Astrocyte of the spinal cord (primary cell): ENCODE measurements around the gene ENPP1.
A peak's percentile ranks its signal among the peaks of the same experiment; 100 is the strongest.
"Not testable (repeated sequence)": the region's sequence is repeated elsewhere in the genome, so short reads cannot be mapped to it uniquely, and the experiment has no call there.

Experiments used
- DNase-seq: peaks from one replicate; pipeline ENCODE4 v3.0.0; 2011; ENCODE audit warnings: low read depth, low spot score
- H3K4me3 ChIP-seq: 2 replicates; pipeline ENCODE4 v1.5.1; 2011; ENCODE audit warnings: low read depth, mild to moderate bottlenecking, low read length, moderate library complexity
- CTCF ChIP-seq: IDR thresholded peaks from 2 replicates; pipeline ENCODE4 v1.5.1; 2012; ENCODE audit warnings: low read depth, mild to moderate bottlenecking, low read length, inconsistent platforms
- in situ Hi-C: cut with HindIII; loops from 2 replicates; pipeline ENCODE4 v1.10.0; 2017; ENCODE audit warnings: low sequenced_read_pairs

Gene ENPP1

GRCh38 chr6:131897621-131898020, 89.8 kb downstream of the ENPP1 start:
- in situ Hi-C loops, result no loop called here
- H3K4me3 ChIP-seq, result no peak overlapping the region
- no peak for DNase-seq
- TF ChIP-seq CTCF, result no peak

GRCh38 chr6:131898718-131899117, 90.9 kb downstream of the ENPP1 start:
- no peak for TF ChIP-seq CTCF
- in situ Hi-C loops, result no loop called here
- H3K4me3 ChIP-seq, result no peak overlapping the region
- DNase-seq, result no peak

- in situ Hi-C loops, result no loop called here
- TF ChIP-seq CTCF, result no peak
- DNase-seq, result no peak
- H3K4me3 ChIP-seq, result no peak overlapping the region
These were observed 92.4 kb downstream of the ENPP1 start for GRCh38 chr6:131900231-131900630.

GRCh38 chr6:131901326-131901873, 93.6 kb downstream of the ENPP1 start:
- H3K4me3 ChIP-seq, in situ Hi-C loops, DNase-seq: not testable (repeated sequence)

- DNase-seq, in situ Hi-C loops, H3K4me3 ChIP-seq: not testable (repeated sequence)
These were observed 95.9 kb downstream of the ENPP1 start for GRCh38 chr6:131903734-131904133.

- H3K4me3 ChIP-seq, DNase-seq, in situ Hi-C loops: not testable (repeated sequence)
These were observed 101.0 kb downstream of the ENPP1 start for GRCh38 chr6:131908787-131909186.

GRCh38 chr6:131909408-131910218, 101.8 kb downstream of the ENPP1 start:
- no peak overlapping the region for H3K4me3 ChIP-seq
- in situ Hi-C loops, result no loop called here
- peak; percentile 74 for DNase-seq
- TF ChIP-seq CTCF, result peak; percentile 86

- in situ Hi-C loops, result no loop called here
These were observed 102.4 kb downstream of the ENPP1 start for GRCh38 chr6:131910219-131910589.

More at GRCh38 chr6:131910219-131910589, 102.4 kb downstream of the ENPP1 start:
- no peak overlapping the region for H3K4me3 ChIP-seq
- no peak for TF ChIP-seq CTCF
- no peak for DNase-seq
